Brain microvascular endothelial cell (primary cell): ENCODE results near the gene USH1C.

Source experiments
- DNase-seq: peaks from one replicate; pipeline ENCODE4 v3.0.0-alpha.2; 2020
- H3K27ac ChIP-seq: fragments of 250-450 bp; sonication (Bioruptor Pico); 2 replicates; pipeline ENCODE4 v1.5.1; 2020; ENCODE audit warnings: mild to moderate bottlenecking, moderate library complexity
- H3K27me3 ChIP-seq: fragments of 250-450 bp; sonication (Bioruptor Pico); replicated peaks from 2 replicates; pipeline ENCODE4 v1.5.1; 2020; ENCODE audit warnings: mild to moderate bottlenecking
- H3K36me3 ChIP-seq: fragments of 250-450 bp; sonication (Bioruptor Pico); replicated peaks from 2 replicates; pipeline ENCODE4 v1.5.1; 2020; ENCODE audit warnings: mild to moderate bottlenecking
- H3K4me3 ChIP-seq: 2 replicates; pipeline ENCODE4 v1.5.1; 2011; ENCODE audit warnings: low read depth, mild to moderate bottlenecking, control low read depth, low read length, moderate library complexity
- CTCF ChIP-seq: IDR thresholded peaks from 2 replicates; pipeline ENCODE4 v1.5.1; 2011; ENCODE audit warnings: low read depth, mild to moderate bottlenecking, moderate library complexity, low read length, control low read depth, inconsistent platforms; ENCODE audit errors: missing control alignments
- in situ Hi-C: cut with HindIII; loops from 2 replicates; pipeline ENCODE4 v1.10.0; 2017; ENCODE audit warnings: low sequenced_read_pairs, low pct_ligation_motif_present

USH1C gene

GRCh38 chr11:17521106-17521900 lies 22.9 kb downstream of the USH1C start:
- no peak for DNase-seq
- no peak for TF ChIP-seq CTCF
- Histone ChIP-seq H3K27ac (no peak overlapping the region), H3K27me3 (no peaks in the 10 kb centered on the region), H3K36me3 (no peaks in the 10 kb centered on the region), H3K4me3 (no peak overlapping the region)
- in situ Hi-C loops = no loop called here

GRCh38 chr11:17519061-17519885 lies 24.9 kb downstream of the USH1C start:
- in situ Hi-C loops = no loop called here
- Histone ChIP-seq H3K36me3 (no peaks in the 10 kb centered on the region), H3K27me3 (no peaks in the 10 kb centered on the region), H3K27ac (no peak overlapping the region), H3K4me3 (no peak overlapping the region)
- TF ChIP-seq CTCF = no peak
- DNase-seq = no peak

- Histone ChIP-seq H3K36me3 (no peaks in the 10 kb centered on the region), H3K4me3 (no peak overlapping the region), H3K27ac (no peak overlapping the region), H3K27me3 (peaks cover under 1% of the 10 kb centered on the region)
- no peak for DNase-seq
- TF ChIP-seq CTCF = no peak
- in situ Hi-C loops = no loop called here
These were observed 25.9 kb downstream of the USH1C start for GRCh38 chr11:17518366-17518765.

GRCh38 chr11:17517186-17517585 lies 27.0 kb downstream of the USH1C start:
- H3K27me3 ChIP-seq = peaks cover 3% of the 10 kb centered on the region
- in situ Hi-C loops = no loop called here
- DNase-seq = no peak

GRCh38 chr11:17516551-17517150 lies 27.6 kb downstream of the USH1C start:
- Histone ChIP-seq H3K27ac (no peak overlapping the region), H3K36me3 (no peaks in the 10 kb centered on the region), H3K27me3 (peaks cover 3% of the 10 kb centered on the region), H3K4me3 (no peak overlapping the region)
- in situ Hi-C loops = no loop called here
- no peak for TF ChIP-seq CTCF
- no peak for DNase-seq

More at GRCh38 chr11:17517186-17517585, 27.0 kb downstream of the USH1C start:
- Histone ChIP-seq H3K27ac (no peak overlapping the region), H3K4me3 (no peak overlapping the region), H3K36me3 (no peaks in the 10 kb centered on the region)
- TF ChIP-seq CTCF = no peak
